Measurements from ENCODE around the gene PGC.

DNA sequence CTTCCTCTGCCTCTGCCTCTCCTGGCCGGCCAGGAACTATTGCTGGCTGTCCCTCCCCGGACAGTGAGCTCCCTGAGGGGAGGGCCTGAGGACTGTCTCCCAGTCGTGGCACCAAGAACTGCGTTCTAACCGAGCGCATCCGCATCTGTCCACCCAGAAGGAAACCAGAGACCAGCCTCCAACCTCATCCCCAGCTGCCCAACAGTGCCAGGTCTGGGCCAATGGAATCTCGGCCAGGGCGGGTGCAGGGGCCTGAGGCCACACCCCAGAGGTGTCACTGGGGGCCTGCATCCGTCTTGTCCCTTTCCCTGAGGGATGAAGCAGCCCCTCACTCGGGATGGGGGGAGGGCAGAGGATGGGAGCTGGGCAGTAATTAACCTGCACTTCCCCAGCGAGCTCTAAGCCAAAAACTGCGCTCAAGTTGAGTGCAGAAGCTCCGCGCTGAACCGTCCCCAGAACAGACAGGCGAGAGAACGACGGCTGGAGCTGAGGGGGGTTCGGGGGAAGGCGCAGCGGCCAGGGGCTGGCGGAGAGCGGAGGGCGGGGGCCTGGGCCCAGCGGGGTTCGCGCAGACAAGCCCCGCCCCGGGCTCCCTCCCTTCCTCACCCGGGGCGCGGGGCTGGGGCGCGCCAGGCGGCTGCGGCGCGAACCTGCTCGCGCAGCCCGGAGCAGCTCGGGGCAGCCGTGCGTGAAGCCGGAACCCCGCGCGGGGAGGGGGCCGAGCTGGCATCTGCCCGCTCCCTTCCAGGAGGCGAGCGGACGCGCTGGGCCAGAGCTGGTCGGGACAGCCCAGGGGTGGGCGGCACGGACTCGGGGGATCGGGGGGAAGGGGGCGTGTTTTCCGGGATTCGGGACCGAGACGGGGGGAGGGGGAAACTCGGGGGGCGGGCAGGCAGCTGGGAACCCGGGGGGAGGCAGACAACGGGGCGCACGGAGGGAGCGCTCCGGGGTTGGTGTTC is 13.2 kb downstream of the PGC start:
- TF ChIP-seq CTCF (conservative IDR thresholded peaks at IDR 0.05) (no peak), ZFX (IDR thresholded peaks at IDR 0.05) (no peak)
